Measurements from ENCODE around the gene DNAH6.
"Not testable (repeated sequence)": the region's sequence is repeated elsewhere in the genome, so short reads cannot be mapped to it uniquely, and the experiment has no call there.

Gene DNAH6

GRCh38 chr2:84516234-84516986, at the start of gene DNAH6:
DNAH6 (plus strand) TSS chr2:84516498; CDS start chr2:84517827, 1,329 bp downstream.
- DNase-seq: peak; percentile 81 to 83

- DNase-seq: no peak
Observed at GRCh38 chr2:84467389-84467788, 48.9 kb upstream of the DNAH6 start.

- not testable (repeated sequence) for DNase-seq
Observed at GRCh38 chr2:84472423-84472822, 43.9 kb upstream of the DNAH6 start.

GRCh38 chr2:84472856-84473565, 43.3 kb upstream of the DNAH6 start:
- no peak for DNase-seq

GRCh38 chr2:84474176-84474575, 42.1 kb upstream of the DNAH6 start:
- DNase-seq: no peak

- no peak for DNase-seq
Observed at GRCh38 chr2:84477886-84478285, 38.4 kb upstream of the DNAH6 start.

GRCh38 chr2:84478867-84479266, 37.4 kb upstream of the DNAH6 start:
- DNase-seq: no peak

GRCh38 chr2:84481702-84482101, 34.6 kb upstream of the DNAH6 start:
- peak; percentile 2 to 8 for DNase-seq

GRCh38 chr2:84482603-84483002, 33.7 kb upstream of the DNAH6 start:
- DNase-seq: no peak

- no peak for DNase-seq
Observed at GRCh38 chr2:84483320-84483719, 33.0 kb upstream of the DNAH6 start.

- no peak for DNase-seq
Observed at GRCh38 chr2:84486441-84487115, 29.7 kb upstream of the DNAH6 start.

- no peak for DNase-seq
Observed at GRCh38 chr2:84487298-84487996, 28.9 kb upstream of the DNAH6 start.

GRCh38 chr2:84491256-84491655, 25.0 kb upstream of the DNAH6 start:
- DNase-seq: no peak

- no peak for DNase-seq
Observed at GRCh38 chr2:84491741-84492140, 24.6 kb upstream of the DNAH6 start.

GRCh38 chr2:84492571-84492970, 23.7 kb upstream of the DNAH6 start:
- DNase-seq: no peak

- DNase-seq: no peak
Observed at GRCh38 chr2:84493514-84493913, 22.8 kb upstream of the DNAH6 start.

- no peak for DNase-seq
Observed at GRCh38 chr2:84494070-84494469, 22.2 kb upstream of the DNAH6 start.

GRCh38 chr2:84495539-84496146, 20.7 kb upstream of the DNAH6 start:
- peak; percentile 31 to 50 for DNase-seq

- DNase-seq: no peak
Observed at GRCh38 chr2:84496386-84496785, 19.9 kb upstream of the DNAH6 start.

- DNase-seq: no peak
Observed at GRCh38 chr2:84497285-84497684, 19.0 kb upstream of the DNAH6 start.

GRCh38 chr2:84498150-84498799, 18.0 kb upstream of the DNAH6 start:
- no peak for DNase-seq

- not testable (repeated sequence) for DNase-seq
Observed at GRCh38 chr2:84511024-84511423, 5.3 kb upstream of the DNAH6 start.

Data from activated CD4-positive, alpha-beta T cell treated with anti-CD3 and anti-CD28 coated beads for 4 hours (primary cell).